DND-41 (cell line): ENCODE measurements around the gene IFIT1B.

ENCODE experiments used
- CTCF ChIP-seq: IDR thresholded peaks from 2 replicates; pipeline ENCODE4 v1.5.1; 2012; ENCODE audit warnings: borderline replicate concordance, low read length, moderate library complexity, mild to moderate bottlenecking; ENCODE audit not compliant: poor library complexity, severe bottlenecking; ENCODE audit errors: extremely low read depth
- EZH2 ChIP-seq: IDR thresholded peaks from 3 replicates; pipeline ENCODE4 v1.6.1; 2012; ENCODE audit warnings: borderline replicate concordance, low read depth, mild to moderate bottlenecking, moderate library complexity, low read length, inconsistent platforms; ENCODE audit not compliant: severe bottlenecking

- TF ChIP-seq CTCF, result no peak
- TF ChIP-seq EZH2, result no peak
These were observed 22.4 kb upstream of the IFIT1B start for GRCh38 chr10:89355394-89355931.
